Muscle of leg (tissue), 11 donors: Measurements from ENCODE around the gene PCDHB12. TPM values are rescaled to one million over a fixed set of nuclear protein-coding genes. Genes with fewer than 3 reads are reported as not detected.
"Not testable (repeated sequence)": the region's sequence is repeated elsewhere in the genome, so short reads cannot be mapped to it uniquely, and the experiment has no call there.

Experiments
- DNase-seq: peaks from one replicate; pipeline ENCODE4 v3.0.0; 2013
- H3K27ac ChIP-seq: one replicate; pipeline ENCODE4 v1.5.1; 2013; ENCODE audit warnings: mild to moderate bottlenecking, low read length, control low read depth
- H3K27me3 ChIP-seq: one replicate; pipeline ENCODE4 v1.6.1; 2013; ENCODE audit warnings: low read length; ENCODE audit not compliant: control insufficient read depth, insufficient read depth
- H3K36me3 ChIP-seq: one replicate; pipeline ENCODE4 v1.6.1; 2013; ENCODE audit warnings: low read length; ENCODE audit not compliant: control insufficient read depth, insufficient read depth
- H3K4me1 ChIP-seq: one replicate; pipeline ENCODE4 v1.6.1; 2013; ENCODE audit warnings: low read length; ENCODE audit not compliant: control insufficient read depth, insufficient read depth
- H3K4me3 ChIP-seq: one replicate; pipeline ENCODE4 v1.5.1; 2013; ENCODE audit warnings: low read length, control low read depth
- H3K9me3 ChIP-seq: replicated peaks from 2 replicates; pipeline ENCODE4 v1.6.1; 2013; ENCODE audit warnings: low read depth, low read length; ENCODE audit not compliant: control insufficient read depth
- WGBS: methylation state at CpG from one replicate; pipeline ENCODE4 v1.1.5; 2013; ENCODE audit warnings: missing lambda C conversion rate; ENCODE audit not compliant: insufficient coverage; 5-methylcytosine and 5-hydroxymethylcytosine counted together
- polyA plus RNA-seq, 8 donors: library from polyadenylated mRNA; unstranded; fragments of 120-200 nt; gene quantifications; one replicate each; pipeline versions ENCODE4 v1.2.1 to v1.2.3, GENCODE V29; 2013; ENCODE audit warnings: inconsistent platforms in 1 of 8, low replicate concordance in 1 of 8; ENCODE audit not compliant: insufficient read length in 8 of 8, insufficient read depth in 1 of 8
- total RNA-seq: library from RNA; stranded (reverse); fragments of 120-200 nt; gene quantifications from one replicate; pipeline ENCODE4 v1.2.4, GENCODE V29; 2013

Gene PCDHB12
- total and polyA plus RNA-seq, 9 donors: 2.1 to 3.5 (median 2.6) TPM

GRCh38 chr5:141201126-141201525 lies 7.4 kb upstream of the PCDHB12 start:
- peaks cover 29% of the 10 kb centered on the region for H3K9me3 ChIP-seq
- not testable (repeated sequence) for H3K27ac ChIP-seq, H3K36me3 ChIP-seq, DNase-seq, H3K27me3 ChIP-seq, H3K4me3 ChIP-seq, H3K4me1 ChIP-seq
- 26% methylated on average over 8 of the region's 38 CpGs for WGBS

DNA sequence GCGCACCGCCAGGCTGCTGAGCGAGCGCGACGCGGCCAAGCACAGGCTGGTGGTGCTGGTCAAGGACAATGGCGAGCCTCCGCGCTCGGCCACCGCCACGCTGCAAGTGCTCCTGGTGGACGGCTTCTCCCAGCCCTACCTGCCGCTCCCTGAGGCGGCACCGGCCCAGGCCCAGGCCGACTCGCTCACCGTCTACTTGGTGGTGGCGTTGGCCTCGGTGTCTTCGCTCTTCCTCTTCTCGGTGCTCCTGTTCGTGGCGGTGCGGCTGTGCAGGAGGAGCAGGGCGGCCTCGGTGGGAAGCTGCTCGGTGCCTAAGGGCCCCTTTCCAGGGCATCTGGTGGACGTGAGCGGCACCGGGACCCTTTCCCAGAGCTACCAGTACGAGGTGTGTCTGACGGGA lies 6.9 kb upstream of the PCDHB12 start:
- not testable (repeated sequence) for H3K4me3 ChIP-seq, H3K4me1 ChIP-seq, DNase-seq, H3K27me3 ChIP-seq, H3K36me3 ChIP-seq, H3K27ac ChIP-seq
- 26% methylated on average over 23 of the region's 35 CpGs for WGBS
- H3K9me3 ChIP-seq: peaks cover 27% of the 10 kb centered on the region

DNA sequence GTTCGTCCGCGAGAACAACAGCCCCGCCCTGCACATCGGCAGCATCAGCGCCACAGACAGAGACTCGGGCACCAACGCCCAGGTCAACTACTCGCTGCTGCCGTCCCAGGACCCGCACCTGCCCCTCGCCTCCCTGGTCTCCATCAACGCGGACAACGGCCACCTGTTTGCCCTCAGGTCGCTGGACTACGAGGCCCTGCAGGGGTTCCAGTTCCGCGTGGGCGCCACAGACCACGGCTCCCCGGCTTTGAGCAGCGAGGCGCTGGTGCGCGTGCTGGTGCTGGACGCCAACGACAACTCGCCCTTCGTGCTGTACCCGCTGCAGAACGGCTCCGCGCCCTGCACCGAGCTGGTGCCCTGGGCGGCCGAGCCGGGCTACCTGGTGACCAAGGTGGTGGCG lies 1.8 kb downstream of the PCDHB12 start:
- not testable (repeated sequence) for H3K4me1 ChIP-seq, H3K27ac ChIP-seq, DNase-seq, H3K4me3 ChIP-seq, H3K36me3 ChIP-seq, H3K27me3 ChIP-seq
- H3K9me3 ChIP-seq: peaks cover 43% of the 10 kb centered on the region
- 31% methylated on average over 16 of the region's 39 CpGs for WGBS

DNA sequence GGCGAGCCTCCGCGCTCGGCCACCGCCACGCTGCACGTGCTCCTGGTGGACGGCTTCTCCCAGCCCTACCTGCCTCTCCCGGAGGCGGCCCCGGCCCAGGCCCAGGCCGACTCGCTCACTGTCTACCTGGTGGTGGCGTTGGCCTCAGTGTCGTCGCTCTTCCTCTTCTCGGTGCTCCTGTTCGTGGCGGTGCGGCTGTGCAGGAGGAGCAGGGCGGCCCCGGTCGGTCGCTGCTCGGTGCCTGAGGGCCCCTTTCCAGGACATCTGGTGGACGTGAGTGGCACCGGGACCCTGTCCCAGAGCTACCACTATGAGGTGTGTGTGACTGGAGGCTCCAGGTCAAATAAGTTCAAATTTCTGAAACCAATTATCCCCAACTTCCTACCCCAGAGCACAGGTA lies 2.3 kb downstream of the PCDHB12 start:
- WGBS: 19% methylated on average over 8 of the region's 27 CpGs
- H3K27ac ChIP-seq, H3K27me3 ChIP-seq, H3K36me3 ChIP-seq, H3K4me1 ChIP-seq, DNase-seq, H3K4me3 ChIP-seq: not testable (repeated sequence)
- H3K9me3 ChIP-seq: peaks cover 42% of the 10 kb centered on the region

- H3K27me3 ChIP-seq, H3K27ac ChIP-seq, H3K4me1 ChIP-seq, H3K4me3 ChIP-seq, H3K36me3 ChIP-seq: not testable (repeated sequence)
- peaks cover 45% of the 10 kb centered on the region for H3K9me3 ChIP-seq
- no CpG with 5 or more reads among the region's 18 CpGs for WGBS
- DNase-seq: peak; percentile 22
Measured at GRCh38 chr5:141213656-141214339, 5.3 kb downstream of the PCDHB12 start, which contains the start of gene PCDHB13. Gene PCDHB13 (plus strand): TSS chr5:141213919. CDS start chr5:141214124, 205 bp downstream.

DNA sequence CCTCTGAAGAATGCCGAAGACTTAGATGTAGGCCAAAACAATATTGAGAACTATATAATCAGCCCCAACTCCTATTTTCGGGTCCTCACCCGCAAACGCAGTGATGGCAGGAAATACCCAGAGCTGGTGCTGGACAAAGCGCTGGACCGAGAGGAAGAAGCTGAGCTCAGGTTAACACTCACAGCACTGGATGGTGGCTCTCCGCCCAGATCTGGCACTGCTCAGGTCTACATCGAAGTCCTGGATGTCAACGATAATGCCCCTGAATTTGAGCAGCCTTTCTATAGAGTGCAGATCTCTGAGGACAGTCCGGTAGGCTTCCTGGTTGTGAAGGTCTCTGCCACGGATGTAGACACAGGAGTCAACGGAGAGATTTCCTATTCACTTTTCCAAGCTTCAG lies 6.1 kb downstream of the PCDHB12 start:
- H3K27ac ChIP-seq, H3K27me3 ChIP-seq, H3K36me3 ChIP-seq, H3K4me3 ChIP-seq, H3K4me1 ChIP-seq, DNase-seq: not testable (repeated sequence)
- H3K9me3 ChIP-seq: peaks cover 42% of the 10 kb centered on the region
- WGBS: 56% methylated on average over 3 of the region's 12 CpGs

- H3K4me3 ChIP-seq, H3K27ac ChIP-seq, DNase-seq, H3K27me3 ChIP-seq, H3K36me3 ChIP-seq, H3K4me1 ChIP-seq: not testable (repeated sequence)
- 29% methylated on average over 21 of the region's 40 CpGs for WGBS
- H3K9me3 ChIP-seq: peaks cover 38% of the 10 kb centered on the region
Measured at GRCh38 chr5:141215504-141215903, 7.0 kb downstream of the PCDHB12 start.

- H3K4me3 ChIP-seq: not testable (repeated sequence)
- WGBS: 35% methylated on average over 10 of the region's 26 CpGs
- peaks cover 40% of the 10 kb centered on the region for H3K9me3 ChIP-seq
Measured at GRCh38 chr5:141216035-141216434, 7.5 kb downstream of the PCDHB12 start.

DNA sequence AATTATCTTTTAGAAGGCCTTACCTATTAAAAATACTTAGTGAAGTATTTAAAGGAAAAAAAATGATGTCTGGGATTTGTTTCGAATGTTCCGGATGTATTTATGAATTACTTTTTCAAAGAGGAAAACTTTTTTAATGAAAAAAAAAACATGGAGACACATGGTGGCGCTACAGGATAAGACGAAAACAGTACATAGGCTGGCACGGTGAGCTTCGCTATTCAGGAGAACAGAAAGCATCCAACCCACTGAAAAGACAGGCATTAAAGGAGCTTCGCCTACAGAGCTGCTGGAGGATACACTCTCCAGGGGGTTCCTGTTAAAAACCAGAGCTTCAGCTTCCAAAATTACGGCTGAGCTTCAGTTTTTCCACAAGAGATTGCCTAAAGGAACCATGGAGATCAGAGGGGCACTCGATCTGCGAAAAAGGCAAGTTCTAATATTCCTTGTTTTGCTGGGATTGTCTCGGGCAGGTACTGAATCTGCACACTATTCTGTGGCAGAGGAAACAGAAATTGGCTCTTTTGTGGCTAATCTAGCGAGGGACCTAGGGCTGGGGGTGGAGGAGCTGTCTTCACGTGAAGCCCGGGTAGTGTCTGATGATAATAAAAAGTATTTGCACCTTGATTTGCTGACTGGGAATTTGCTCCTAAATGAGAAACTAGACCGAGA lies 14.7 kb downstream of the PCDHB12 start, which contains the start of gene PCDHB14:
Gene PCDHB14, plus strand, starts transcription at position 232 of the 672 bp plus-strand sequence. Its CDS starts 163 bp downstream, at position 395.
- Histone ChIP-seq H3K9me3 (peaks cover 33% of the 10 kb centered on the region), H3K4me1 (no peaks in the 10 kb centered on the region), H3K27me3 (no peaks in the 10 kb centered on the region), H3K36me3 (no peaks in the 10 kb centered on the region), H3K4me3 (peak within 1 kb of the TSS; percentile 34), H3K27ac (no peak within 1 kb of the TSS)
- DNase-seq: peak; percentile 39
- 18% methylated on average over 12 of the region's 15 CpGs for WGBS

More at GRCh38 chr5:141216035-141216434, 7.5 kb downstream of the PCDHB12 start:
- not testable (repeated sequence) for H3K4me1 ChIP-seq, H3K27me3 ChIP-seq, H3K36me3 ChIP-seq, DNase-seq, H3K27ac ChIP-seq

DNA sequence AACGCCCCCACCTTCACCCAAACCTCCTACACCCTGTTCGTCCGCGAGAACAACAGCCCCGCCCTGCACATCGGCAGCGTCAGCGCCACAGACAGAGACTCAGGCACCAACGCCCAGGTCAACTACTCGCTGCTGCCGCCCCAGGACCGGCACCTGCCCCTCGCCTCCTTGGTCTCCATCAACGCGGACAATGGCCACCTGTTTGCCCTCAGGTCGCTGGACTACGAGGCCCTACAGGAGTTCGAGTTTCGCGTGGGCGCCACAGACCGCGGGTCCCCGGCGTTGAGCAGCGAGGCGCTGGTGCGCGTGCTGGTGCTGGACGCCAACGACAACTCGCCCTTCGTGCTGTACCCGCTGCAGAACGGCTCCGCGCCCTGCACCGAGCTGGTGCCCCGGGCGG lies 16.3 kb downstream of the PCDHB12 start:
- H3K27ac ChIP-seq, H3K27me3 ChIP-seq, H3K4me1 ChIP-seq, DNase-seq, H3K4me3 ChIP-seq, H3K36me3 ChIP-seq: not testable (repeated sequence)
- WGBS: 17% methylated on average over 11 of the region's 40 CpGs
- peaks cover 30% of the 10 kb centered on the region for H3K9me3 ChIP-seq
